GM19193 (cell line): ENCODE measurements around the gene PTER.

Experiments
- POLR2A ChIP-seq: IDR thresholded peaks from 4 replicates; pipeline ENCODE4 v1.6.1; 2011; ENCODE audit not compliant: insufficient read depth, insufficient read length; ENCODE audit errors: extremely low read depth

PTER gene

DNA sequence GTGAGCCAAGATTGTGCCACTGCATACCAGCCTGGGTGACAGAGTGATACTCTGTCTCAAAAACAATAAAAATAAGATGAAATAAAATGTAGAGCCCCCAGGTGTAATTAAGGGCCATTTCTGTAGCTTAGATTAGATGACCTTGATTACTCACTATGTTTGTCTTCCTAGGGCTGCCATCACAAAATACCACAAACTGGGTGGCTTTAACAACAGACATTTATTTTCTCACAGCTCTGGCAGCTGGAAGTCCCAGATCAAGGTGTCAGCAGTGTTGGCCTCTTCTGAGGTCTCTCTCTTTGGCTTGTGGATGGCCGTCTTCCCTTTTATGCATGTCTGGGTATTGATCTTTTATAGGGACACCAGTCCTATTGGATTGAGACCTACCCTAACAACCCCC lies 6.1 kb downstream of the PTER start:
- no peak for TF ChIP-seq POLR2A

DNA sequence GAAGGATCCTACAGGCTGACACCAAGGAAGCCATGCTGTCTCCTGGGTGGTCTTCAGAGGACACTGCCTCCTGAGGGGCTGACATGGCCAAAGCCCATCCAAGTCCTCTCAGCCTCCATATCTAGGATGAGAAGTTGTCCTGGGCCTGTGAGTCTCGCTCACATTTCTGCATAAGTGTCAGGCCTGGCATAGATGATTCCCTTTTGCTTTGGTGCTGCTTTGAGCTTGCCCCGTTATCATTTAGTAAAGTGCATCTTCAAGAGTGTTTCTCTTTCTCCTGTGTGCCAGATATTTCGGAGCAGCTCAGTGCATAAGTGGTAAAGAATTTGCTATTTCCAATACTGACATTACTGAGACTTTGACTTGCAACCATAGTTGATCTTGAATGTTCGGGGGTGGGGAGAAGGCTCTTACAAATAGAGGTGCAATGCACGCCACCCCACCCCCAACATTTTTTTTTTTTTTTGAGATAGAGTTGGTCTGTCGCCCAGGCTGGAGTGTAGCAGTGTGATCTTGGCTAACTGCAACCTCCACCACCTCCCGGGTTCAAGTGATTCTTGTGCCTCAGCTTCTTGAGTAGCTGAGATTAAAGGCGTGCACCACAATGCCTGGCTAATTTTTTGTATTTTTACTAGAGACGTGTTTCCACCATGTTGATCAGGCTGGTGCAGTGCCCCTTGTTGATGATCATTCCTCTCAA lies 9.1 kb downstream of the PTER start:
- TF ChIP-seq POLR2A: no peak

DNA sequence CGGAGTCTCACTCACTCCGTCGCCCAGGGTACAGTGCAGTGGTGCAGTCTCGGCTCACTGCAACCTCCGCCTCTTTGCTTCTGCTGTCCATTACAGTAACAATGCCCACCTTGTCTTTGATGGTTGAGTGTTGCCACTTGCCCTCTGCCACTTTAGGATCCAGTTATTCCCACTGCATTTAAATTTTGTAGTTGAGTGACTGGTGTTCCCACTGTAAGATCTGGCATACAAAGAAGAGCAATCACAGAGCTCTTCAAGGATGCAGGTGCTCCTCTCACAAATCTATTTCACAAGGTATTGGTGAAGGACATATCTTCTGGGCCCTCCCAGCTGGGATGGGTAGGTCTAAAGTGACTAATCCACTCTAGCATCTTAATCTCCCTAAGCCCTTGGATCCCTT lies 12.6 kb downstream of the PTER start:
- no peak for TF ChIP-seq POLR2A

DNA sequence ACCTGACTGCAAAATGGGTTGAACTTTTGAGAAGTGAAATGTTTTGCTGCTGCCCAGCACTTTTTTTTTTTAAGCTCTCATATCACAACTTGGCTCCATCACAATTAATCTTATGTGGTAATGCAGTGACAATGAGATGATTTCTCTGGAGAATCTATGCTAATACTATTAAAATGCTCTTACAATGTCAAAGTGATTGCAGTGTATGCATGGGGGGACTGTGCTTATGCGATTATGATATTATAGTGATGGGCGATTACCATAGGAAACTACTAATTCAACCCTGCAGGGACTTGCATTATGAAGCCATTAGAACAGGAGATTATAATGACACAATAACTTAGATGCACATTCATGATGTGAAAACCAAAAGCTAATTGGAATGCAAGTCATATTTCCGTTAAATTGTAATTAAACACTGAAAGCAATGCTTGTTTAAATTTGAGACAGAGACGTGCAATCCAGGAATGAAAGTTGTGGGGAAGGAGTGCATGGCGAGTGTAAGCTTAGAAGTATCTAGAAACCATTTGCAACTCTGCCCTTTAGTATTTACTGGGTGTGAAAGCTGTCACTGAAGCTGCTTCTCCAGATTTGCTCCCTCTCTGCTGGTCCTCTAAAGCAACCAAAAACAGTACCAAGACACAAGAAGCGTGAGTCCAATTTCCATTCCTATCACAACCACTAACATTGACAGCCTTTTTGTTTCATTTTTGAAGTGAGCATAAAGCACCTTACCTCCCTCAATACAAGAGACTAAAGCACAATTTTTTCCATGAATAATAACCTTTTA lies 21.6 kb downstream of the PTER start:
- no peak for TF ChIP-seq POLR2A

- TF ChIP-seq POLR2A: no peak
Measured at GRCh38 chr10:16459423-16459939, 22.7 kb downstream of the PTER start.

DNA sequence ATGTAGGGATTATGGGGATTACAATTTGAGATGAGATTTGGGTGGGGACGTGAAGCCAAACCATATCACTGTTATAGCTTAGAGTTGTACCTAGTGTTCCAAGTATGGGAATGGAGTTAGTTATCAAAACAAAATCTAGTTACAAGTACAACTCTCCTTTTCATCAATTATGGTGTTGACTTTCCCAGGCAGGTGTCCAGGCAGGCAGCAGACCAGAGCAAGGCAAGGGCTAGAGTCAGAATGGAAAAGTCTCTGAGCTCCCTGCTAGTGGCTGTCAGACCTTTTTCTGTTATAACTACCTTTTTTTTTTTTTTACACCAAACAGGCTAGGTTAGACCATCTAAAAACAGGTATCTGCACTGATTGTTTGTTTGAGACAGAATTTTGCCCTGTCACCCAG lies 29.2 kb downstream of the PTER start:
- no peak for TF ChIP-seq POLR2A

GRCh38 chr10:16470747-16471146 lies 33.9 kb downstream of the PTER start:
- TF ChIP-seq POLR2A: no peak

DNA sequence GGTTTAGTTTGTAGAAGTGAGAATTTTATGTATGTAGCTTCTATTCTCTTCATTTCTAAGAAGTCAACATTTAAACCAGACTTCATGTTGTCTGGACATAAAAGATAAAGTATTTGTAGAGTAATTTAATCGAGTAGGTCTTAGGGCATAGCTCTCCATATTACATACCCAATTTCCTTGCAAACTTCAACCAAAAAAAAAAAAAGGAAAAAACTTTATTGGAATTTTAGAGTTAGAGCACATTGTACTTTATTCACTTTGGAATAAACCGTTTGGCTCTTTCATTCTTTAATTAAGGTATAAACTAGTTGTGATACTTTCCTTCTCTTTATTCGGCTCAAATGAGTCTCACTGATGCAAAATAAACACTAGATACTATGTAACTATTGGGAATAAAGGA lies 36.0 kb downstream of the PTER start:
- no peak for TF ChIP-seq POLR2A

DNA sequence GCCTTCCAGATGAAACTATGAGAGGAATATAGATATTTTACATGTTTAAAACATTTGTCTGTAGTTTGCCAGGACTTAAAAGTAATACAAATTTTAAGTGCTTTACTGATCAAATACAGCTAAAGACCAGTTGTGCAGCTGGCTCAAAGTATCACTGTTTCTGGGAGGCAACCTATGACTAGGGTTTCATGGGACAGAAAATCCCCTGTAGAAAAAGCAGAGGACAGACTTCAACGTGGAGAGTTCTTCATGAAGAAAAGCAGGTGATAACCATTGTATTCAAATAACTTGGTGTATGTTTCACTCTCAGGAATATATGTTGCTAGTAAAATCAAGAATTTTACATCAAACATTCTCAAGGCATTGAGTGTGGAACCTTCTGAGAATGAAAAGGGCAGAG lies 40.9 kb downstream of the PTER start:
- TF ChIP-seq POLR2A: no peak

GRCh38 chr10:16478801-16479200 lies 42.0 kb downstream of the PTER start:
- no peak for TF ChIP-seq POLR2A

- no peak for TF ChIP-seq POLR2A
Measured at GRCh38 chr10:16481052-16481728, 44.4 kb downstream of the PTER start.

GRCh38 chr10:16483241-16483917 lies 46.6 kb downstream of the PTER start:
- no peak for TF ChIP-seq POLR2A

- TF ChIP-seq POLR2A: no peak
Measured at GRCh38 chr10:16490511-16490910, 53.7 kb downstream of the PTER start.

GRCh38 chr10:16491933-16492332 lies 55.1 kb downstream of the PTER start:
- no peak for TF ChIP-seq POLR2A
